ENCODE measurements around the gene CD69.

DNA sequence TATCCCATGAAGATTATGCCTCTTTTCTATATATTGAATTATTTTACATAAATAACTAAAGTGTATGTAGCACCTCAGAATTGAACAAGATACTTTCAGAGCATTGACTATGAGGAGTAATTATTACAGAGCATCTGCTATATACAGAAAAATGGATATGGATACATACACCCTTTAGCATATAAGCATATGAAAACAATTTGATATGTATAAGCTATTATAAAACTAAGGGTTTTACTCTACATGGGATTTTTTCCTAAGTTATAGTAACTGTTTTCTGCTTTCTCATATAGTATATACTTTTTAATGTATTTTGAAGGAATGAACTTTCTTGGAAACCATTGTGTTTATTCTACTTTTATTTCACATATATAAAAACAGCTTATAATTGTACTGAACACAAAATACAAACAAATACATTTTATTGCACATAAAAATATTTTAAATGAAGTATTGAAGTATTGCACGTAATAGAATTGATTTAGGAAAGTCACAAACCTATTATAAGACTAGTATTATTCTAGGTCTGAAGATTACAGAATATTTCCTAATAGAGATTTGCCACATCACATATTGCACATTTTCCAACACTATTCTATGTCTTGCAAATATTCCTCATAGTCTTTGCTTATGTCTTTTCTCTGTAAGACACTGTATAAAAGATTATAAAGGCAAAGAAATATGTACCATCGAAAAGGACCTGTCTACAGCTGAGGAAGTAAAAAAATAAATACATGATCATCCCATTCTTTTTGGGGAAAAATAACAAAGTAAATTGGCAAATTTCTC lies 8.4 kb downstream of the CD69 start:
- TF ChIP-seq, protein P1, sequence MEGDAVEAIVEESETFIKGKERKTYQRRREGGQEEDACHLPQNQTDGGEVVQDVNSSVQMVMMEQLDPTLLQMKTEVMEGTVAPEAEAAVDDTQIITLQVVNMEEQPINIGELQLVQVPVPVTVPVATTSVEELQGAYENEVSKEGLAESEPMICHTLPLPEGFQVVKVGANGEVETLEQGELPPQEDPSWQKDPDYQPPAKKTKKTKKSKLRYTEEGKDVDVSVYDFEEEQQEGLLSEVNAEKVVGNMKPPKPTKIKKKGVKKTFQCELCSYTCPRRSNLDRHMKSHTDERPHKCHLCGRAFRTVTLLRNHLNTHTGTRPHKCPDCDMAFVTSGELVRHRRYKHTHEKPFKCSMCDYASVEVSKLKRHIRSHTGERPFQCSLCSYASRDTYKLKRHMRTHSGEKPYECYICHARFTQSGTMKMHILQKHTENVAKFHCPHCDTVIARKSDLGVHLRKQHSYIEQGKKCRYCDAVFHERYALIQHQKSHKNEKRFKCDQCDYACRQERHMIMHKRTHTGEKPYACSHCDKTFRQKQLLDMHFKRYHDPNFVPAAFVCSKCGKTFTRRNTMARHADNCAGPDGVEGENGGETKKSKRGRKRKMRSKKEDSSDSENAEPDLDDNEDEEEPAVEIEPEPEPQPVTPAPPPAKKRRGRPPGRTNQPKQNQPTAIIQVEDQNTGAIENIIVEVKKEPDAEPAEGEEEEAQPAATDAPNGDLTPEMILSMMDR (IDR thresholded peaks at IDR 0.05): no peak
- no peak for TF ChIP-seq EZH2 (IDR thresholded peaks at IDR 0.05; ENCODE audit: borderline replicate concordance, insufficient read depth, low read depth, low read length, poor library complexity, severe bottlenecking)
